ENCODE measurements around the gene CRADD. TPM values are rescaled to one million over a fixed set of nuclear protein-coding genes. Genes with fewer than 3 reads are reported as not detected.

CRADD gene
- total RNA-seq, 3 donors from 2014 or later = 24.0 to 49.8 (median 44.2) TPM

DNA sequence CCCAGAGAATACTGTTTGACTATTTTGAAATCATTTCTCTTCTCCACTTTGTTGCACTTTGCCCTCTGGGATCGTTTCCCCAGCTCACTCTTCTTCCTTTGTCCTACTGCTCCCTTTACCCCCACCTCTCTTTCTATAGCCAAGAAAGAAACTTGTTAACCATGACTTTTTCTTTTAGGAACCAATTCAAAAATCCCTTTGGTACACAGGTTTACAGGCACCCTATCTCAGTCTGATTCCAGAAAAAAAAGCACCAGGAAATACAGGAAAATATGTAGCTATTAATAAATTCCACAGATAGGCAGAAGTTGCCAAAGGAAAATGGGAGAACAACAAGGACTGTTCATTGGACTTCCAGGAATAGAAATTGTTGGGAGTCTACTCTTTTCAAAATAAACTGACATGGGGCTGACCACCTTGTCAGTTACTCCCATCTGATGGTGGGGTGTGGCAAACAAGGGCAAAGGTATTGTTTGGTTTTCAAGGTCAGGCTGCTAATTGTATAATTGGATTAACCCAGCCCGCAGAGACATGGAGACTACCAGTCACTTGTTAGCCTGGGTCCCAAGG is 82.4 kb downstream of the CRADD start:
- Histone ChIP-seq H3K27ac (no peak overlapping the region), H3K4me3 (no peak overlapping the region), H3K27me3 (no peaks in the 10 kb centered on the region), H3K9me3 (no peaks in the 10 kb centered on the region), H3K36me3 (no peaks in the 10 kb centered on the region), H3K4me1 (no peaks in the 10 kb centered on the region)
- no peak for TF ChIP-seq POLR2AphosphoS5 (IDR thresholded peaks at IDR 0.05)
- TF ChIP-seq, protein P1, sequence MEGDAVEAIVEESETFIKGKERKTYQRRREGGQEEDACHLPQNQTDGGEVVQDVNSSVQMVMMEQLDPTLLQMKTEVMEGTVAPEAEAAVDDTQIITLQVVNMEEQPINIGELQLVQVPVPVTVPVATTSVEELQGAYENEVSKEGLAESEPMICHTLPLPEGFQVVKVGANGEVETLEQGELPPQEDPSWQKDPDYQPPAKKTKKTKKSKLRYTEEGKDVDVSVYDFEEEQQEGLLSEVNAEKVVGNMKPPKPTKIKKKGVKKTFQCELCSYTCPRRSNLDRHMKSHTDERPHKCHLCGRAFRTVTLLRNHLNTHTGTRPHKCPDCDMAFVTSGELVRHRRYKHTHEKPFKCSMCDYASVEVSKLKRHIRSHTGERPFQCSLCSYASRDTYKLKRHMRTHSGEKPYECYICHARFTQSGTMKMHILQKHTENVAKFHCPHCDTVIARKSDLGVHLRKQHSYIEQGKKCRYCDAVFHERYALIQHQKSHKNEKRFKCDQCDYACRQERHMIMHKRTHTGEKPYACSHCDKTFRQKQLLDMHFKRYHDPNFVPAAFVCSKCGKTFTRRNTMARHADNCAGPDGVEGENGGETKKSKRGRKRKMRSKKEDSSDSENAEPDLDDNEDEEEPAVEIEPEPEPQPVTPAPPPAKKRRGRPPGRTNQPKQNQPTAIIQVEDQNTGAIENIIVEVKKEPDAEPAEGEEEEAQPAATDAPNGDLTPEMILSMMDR (IDR thresholded peaks at IDR 0.05) = no peak
- DNase-seq (ENCODE audit: low spot score in 2 of 2) = no peak
- intact Hi-C loops (cut with DNase I; ENCODE audit: low total_unique reads) = no loop called here

DNA sequence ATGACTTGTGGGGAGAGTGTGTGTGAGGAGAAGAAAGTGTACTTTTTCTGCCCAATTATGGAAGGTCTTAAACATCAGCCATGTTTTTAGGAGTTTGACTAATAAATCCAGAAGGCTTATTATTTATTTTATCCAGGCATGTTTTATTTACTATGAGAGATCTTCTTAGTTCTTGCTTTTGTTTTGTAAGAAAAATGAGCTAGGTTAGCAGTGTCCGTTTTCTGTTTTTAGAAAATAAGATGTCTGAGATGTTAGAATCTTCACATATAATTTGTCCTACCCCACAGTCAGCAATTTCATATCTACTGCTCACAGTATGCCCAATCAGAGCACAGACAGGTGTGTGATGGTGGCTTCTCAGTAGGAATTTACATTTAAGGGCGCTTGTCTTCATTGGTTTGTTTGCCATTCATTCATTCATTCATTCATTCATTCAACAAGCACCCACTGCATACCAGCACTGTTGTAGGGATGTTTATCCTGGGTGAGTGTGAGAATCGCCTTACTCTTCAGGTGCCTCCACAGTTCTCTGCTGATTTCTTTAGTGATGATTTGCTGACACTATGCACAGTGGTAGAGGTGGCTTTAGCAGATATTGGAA is 83.2 kb downstream of the CRADD start:
- H3K27ac ChIP-seq = no peak overlapping the region
- no peak for DNase-seq (ENCODE audit: low spot score in 2 of 2)

DNA sequence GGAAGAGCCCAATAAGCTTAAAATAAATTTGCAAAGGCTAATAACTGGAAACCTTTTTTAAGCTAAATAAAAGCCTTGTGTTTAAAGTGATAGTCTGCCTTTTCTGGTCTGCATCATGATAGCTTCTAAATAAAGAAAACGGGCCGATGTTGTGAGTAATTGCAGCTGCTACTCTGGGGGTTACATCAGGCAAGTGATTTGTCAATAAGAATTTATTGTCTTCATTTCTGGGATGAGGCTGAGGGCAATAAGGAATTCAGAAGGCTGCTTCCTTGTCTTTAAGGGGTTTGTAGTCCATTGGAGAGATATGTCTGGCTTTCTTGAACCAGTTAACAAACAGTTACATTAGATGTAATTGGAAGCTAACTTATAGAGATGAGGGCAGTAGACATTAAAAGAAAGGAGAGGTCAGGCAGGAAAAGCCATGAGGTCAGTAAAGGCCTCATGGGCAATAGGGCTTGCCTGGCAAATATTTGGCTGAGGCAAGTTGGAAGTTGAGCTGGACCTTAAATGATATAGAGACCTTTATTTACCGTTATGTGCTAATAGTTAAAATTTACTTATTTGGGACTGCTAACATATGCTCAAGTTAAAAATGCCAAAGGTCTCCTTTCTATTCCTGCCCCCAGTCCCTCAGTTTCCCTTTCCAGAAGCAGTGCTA is 85.0 kb downstream of the CRADD start:
- peaks cover 0 to 4% of the 10 kb centered on the region in 2 donors for H3K4me1 ChIP-seq
- H3K9me3 ChIP-seq = no peaks in the 10 kb centered on the region
- intact Hi-C loops (cut with DNase I; ENCODE audit: low total_unique reads) = no loop called here
- DNase-seq (ENCODE audit: low spot score in 2 of 2) = no peak
- H3K4me3 ChIP-seq = no peak overlapping the region
- H3K27ac ChIP-seq = no peak overlapping the region
- no peaks in the 10 kb centered on the region for H3K36me3 ChIP-seq
- no peaks in the 10 kb centered on the region for H3K27me3 ChIP-seq
- TF ChIP-seq, protein P1 (IDR thresholded peaks at IDR 0.05) = no peak
- no peak for TF ChIP-seq POLR2AphosphoS5 (IDR thresholded peaks at IDR 0.05)

More for the DNA sequence above, 83.2 kb downstream of the CRADD start:
- TF ChIP-seq POLR2A (IDR thresholded peaks at IDR 0.05) (no peak), POLR2AphosphoS5 (IDR thresholded peaks at IDR 0.05) (no peak)
- TF ChIP-seq, protein P1 (IDR thresholded peaks at IDR 0.05) = no peak
- no peaks in the 10 kb centered on the region for H3K27me3 ChIP-seq
- H3K36me3 ChIP-seq = no peaks in the 10 kb centered on the region
- no peaks in the 10 kb centered on the region for H3K9me3 ChIP-seq
- intact Hi-C loops (cut with DNase I; ENCODE audit: low total_unique reads) = no loop called here
- no peak overlapping the region for H3K4me3 ChIP-seq
- H3K4me1 ChIP-seq = no peaks in the 10 kb centered on the region

DNA sequence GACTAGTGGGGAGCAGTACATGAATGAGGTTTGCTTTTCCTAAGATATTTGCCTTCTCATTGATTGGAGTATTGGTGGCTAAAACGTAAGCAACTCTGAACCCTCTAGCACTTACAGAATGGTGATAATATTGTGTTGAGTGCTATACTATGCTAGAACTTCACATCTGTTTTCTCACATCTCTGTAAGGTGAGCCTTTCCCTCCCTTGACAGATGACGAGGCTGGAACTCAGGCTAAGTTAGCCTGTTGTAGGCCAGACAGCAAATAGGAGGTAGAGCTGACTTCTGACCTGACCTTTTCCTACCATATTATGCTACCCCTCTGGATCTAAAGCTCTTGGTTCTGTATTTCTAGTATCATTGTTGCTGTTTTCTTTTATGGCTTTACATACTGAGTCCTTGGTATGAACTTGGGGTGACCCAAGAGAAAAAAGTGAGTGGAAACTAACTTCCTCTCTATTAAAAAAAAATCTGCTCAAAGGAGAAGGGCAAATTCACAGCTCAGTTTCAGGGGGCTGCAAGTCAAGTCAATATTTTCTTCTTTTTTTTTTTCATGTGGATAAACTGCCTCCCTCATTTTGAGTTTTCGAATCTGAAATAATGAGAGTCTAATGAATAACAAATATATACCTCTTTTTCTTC is 85.9 kb downstream of the CRADD start:
- H3K9me3 ChIP-seq = no peaks in the 10 kb centered on the region
- TF ChIP-seq POLR2A (IDR thresholded peaks at IDR 0.05) (no peak), POLR2AphosphoS5 (IDR thresholded peaks at IDR 0.05) (no peak)
- TF ChIP-seq, protein P1 (IDR thresholded peaks at IDR 0.05) = no peak
- no peak overlapping the region for H3K27ac ChIP-seq
- H3K4me1 ChIP-seq = peaks cover 0 to 8% of the 10 kb centered on the region in 2 donors
- H3K36me3 ChIP-seq = no peaks in the 10 kb centered on the region
- intact Hi-C loops (cut with DNase I; ENCODE audit: low total_unique reads) = no loop called here
- no peak overlapping the region for H3K4me3 ChIP-seq
- no peak for DNase-seq (ENCODE audit: low spot score in 2 of 2)
- no peaks in the 10 kb centered on the region for H3K27me3 ChIP-seq

DNA sequence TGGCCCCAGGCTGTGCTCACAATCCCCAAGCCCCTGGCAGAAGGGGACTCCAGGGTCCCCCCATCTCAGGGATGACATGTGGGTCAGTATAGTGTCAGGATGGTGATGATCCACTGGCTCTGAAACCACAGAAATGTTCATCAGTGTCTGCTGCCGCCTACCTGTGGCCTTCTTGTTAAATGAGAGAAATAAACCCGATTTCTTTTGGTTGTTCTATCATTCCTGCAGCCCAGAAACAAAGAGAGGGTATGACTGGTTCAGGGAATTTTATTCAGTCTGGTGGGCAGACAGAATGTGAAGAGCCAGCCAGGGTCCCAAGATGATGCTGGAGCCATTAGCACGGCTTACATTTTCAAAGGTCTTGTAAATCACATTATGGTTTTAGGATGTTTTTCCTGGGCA is 86.6 kb downstream of the CRADD start:
- Histone ChIP-seq H3K4me1 (peaks cover 0 to 8% of the 10 kb centered on the region in 2 donors), H3K27me3 (no peaks in the 10 kb centered on the region), H3K27ac (no peak overlapping the region), H3K36me3 (no peaks in the 10 kb centered on the region), H3K9me3 (no peaks in the 10 kb centered on the region), H3K4me3 (no peak overlapping the region)
- intact Hi-C loops (cut with DNase I; ENCODE audit: low total_unique reads) = no loop called here
- no peak for DNase-seq (ENCODE audit: low spot score in 2 of 2)
- TF ChIP-seq POLR2AphosphoS5 (IDR thresholded peaks at IDR 0.05) (no peak), POLR2A (IDR thresholded peaks at IDR 0.05) (no peak)
- TF ChIP-seq, protein P1 (IDR thresholded peaks at IDR 0.05) = no peak
